Measurements from ENCODE around the gene SMARCC1.

SMARCC1 gene

DNA sequence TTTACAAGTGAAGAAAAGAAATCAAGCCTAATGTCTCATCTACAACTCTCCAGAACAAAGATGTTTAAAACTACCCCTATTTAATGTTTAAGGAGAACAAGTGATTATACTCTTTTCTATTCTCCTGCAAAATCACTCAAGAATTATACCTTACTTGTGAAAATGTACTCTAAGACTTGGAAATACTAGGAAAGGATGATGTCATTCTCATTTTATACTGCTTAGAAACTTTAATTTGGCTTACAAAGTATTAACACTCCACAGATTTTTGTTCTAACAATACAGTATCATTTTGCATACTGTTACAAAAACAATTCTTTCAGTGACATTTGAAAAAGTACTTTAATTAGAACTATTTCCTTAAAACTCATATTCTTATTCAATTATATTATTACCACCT is 89.5 kb downstream of the SMARCC1 start:
- no peak for DNase-seq

GRCh38 chr3:47688488-47688887 is 93.2 kb downstream of the SMARCC1 start:
- DNase-seq, result no peak

DNA sequence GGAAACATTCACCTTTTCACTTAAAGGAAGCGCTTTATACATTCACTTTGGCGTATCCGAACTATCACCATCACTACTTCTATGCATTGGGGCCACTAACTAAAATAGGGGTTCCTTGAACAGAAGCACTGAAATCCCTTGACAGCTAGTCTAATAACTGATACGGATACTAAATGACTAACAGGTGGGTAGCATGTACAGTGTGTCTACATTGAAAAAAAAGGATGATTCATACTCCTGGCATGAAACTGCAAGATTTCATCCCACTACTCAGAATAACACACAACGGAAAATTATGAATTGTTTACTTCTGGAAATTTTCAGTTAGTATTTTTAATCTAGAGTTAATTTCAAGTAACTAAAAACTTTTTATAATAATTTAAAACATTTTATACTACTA is 96.7 kb downstream of the SMARCC1 start:
- no peak for DNase-seq

DNA sequence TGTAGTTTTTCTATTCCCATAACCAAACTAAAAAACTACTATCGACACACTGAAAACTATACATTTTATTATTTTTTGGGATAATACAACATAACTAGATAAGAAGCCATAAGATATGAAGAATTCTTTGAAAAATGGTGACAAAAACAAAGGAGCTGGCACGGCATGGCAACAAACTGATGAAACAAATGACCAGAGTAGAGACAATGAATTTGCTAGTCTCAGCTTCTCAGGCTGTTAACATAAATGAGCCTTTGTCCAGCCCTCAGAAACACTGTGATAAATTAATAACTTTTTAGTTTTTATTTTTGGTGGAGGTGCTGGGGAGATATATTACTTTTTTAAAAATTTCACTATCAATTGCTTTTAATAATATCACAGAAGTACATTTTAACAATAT is 100.7 kb downstream of the SMARCC1 start:
- DNase-seq, result no peak

DNA sequence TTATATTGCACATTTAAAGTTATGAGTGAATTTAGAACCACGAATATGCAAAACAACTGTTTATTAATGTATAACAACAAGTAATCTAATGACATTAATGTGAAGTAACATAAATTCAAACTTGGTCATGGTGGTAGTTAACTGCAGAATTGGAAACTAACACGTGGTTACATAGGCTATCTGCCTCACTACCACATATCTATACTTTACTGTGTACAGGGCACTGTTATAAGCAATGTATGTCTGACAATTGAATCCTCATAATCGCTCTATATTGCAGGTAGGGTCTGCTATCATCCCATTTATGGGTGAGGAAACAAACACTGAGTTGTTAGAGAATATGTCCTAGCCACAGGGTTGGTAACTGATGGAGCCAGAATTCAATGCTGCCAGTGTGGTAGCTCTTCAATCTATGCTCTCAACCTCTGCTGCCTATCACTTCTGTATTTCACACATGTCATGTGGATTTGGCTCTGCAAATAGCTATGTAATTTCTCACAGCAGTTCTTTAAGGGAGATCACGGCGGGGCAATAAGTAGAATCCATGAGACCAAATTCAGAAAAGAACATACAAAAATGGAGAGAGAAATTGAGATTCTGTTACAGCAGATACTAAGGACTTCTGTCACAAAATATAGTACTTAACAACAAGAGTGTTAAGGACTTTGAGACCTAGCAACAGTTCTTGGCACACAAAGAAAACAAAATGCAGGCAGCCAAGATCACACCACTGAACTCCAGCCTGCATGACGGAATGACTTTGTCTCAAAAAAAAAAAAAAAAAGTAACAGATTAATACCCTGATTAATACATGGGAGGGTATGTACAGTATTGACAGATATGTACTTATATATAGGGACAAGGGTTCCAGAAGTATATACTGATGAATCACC is 103.0 kb downstream of the SMARCC1 start:
- no peak for DNase-seq

DNA sequence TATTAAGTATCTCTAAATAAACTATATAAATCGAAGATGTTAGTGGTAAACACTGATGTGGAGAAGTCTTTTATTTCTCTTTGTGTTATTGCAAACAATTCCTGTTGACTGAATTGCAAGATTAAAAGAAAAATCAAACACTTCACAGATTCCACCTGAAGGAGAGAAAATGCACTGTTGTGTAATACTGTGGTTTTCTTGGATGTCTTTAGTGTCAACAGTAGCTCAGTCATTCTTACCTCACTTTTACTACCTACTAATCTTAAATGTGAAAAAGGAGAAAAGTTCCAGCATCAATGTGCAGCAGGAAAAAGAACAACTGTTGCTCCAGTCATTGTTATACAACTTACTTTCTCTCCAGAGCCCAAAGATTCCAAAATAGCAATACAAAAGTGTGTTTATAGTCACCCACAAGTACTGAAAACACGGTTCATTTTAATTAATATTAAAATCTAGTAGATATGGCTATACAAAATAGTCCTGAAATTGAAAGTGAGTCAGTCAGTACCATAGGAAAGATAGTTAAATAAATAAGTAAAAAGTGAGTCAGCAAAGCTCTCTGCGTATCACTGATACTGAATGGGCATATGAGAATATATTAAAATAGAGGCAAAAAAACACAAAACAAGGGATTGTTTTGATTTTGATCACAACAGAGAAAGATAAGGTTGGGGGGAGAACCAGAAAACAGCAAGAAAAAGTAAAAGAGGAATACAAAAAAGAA is 112.5 kb downstream of the SMARCC1 start:
- DNase-seq, result no peak

- DNase-seq, result no peak
Measured at GRCh38 chr3:47666118-47666517, 115.6 kb downstream of the SMARCC1 start.

DNA sequence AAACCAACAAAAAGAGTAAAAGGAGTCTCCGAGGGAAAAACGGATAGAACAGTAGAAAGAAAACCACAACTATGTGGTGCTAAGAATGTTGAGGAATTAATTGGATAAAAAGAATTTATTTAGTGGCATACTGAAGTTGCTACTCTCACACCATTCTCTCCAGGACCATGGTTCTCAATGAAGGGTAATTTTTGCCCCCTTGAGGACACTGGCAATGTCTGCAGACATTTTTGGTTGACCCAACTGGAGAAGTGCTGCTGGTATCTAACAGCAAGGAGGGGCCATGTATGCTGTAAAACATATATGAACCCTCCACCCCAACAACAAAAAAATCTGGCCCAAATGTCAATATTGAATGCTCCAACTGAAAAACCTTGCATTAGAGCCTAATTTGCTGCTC is 117.2 kb downstream of the SMARCC1 start:
- DNase-seq, result no peak

DNA sequence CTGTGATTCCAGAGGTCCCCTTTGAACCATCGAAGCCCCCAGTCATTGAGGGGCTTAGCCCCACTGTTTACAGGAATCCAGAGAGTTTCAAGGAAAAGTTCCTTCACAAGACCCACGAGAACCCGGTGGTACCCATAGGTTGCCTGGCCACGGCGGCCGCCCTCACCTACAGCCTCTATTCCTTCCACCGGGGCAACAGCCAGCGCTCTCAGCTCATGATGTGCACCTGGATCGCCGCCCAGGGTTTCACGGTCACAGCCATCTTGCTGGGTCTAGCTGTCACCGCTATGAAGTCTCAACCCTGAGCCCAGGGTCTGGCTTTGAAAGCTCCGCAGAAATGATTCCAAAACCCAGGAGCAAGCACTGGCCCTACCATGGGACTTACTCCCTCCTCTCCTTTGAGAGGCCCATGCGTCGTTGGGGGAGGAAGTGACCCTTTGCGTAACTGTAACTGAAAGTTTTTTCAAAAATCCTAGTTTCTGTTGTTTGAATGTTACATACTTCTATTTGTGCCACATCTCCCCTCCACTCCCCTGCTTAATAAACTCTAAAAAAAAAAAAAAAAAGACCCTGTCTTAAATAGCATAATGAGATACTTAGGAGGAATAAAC is 118.0 kb downstream of the SMARCC1 start:
- no peak for DNase-seq

GRCh38 chr3:47661121-47661752 is 120.5 kb downstream of the SMARCC1 start:
- DNase-seq, result no peak

DNA sequence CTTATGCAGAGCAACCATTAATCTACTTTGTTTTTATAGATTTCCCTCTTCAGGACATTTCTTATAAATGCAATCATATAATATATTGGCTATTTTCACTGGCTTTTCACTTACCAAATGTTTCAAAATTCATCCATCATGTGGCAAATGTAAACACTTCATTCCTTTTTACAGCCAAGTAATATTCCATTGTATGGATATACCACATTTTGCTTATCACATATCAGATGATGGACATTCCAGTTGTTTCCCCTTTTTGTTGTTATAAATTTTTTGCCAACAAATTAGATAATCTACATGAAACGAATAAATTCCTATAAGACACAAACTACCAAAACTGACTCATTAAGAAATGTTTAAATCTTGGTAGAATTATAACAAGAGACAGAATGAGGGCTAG is 123.2 kb downstream of the SMARCC1 start:
- DNase-seq, result no peak

DNA sequence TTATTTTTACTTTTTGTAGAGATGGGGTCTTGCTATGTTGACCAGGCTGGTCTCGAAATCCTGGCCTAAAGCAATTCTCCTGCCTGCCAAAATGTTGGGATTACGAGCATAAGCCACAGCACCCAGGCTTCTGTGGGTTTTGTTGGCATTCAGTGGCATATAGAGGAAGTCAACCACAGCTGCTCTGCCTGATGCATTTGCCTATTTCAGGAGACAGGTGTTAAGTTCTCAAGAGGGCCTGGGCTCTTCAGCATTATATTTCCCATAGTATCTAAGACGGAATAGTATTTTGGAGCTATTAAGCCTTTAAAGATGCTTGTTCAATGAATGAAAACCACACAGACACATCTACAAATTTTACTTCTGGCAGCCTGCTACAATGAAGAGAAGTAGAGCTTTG is 129.6 kb downstream of the SMARCC1 start:
- DNase-seq, result no peak

DNA sequence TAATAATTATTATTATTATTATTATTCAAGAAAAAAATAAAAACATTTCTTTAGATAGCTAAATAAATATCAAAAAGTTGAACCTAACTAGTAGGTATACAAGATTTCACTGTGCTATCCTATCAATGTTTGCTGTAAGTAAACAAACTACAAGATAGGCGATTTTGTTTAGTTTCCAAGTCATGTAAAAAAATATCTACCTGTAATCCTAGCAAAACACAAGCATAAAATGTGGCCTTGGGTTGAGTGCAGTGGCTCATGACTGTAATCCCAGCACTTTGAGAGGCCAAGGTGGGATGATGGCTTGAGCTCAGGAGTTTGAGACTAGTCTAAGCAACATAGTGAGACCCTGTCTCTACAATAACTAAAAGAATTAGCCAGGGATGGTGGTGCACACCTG is 131.4 kb downstream of the SMARCC1 start:
- DNase-seq, result no peak

DNA sequence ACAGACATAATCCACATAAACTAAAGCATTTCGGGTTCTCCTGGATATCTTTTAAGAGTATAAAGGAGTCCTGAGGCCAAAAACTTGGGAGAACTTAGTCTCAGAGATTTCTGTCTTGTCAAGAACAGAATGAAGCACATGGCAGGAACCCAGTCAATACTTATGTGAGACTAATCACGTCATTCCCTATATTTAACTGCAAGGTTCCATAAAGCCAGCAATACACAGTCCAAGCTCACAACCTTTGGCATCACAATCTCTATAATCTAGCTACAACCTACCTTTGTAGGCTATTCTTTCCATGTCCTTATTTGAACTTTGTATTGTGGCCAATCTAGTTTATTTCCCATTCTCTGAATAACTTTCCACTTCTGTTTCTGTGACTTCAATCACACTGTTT is 134.1 kb downstream of the SMARCC1 start:
- no peak for DNase-seq

DNA sequence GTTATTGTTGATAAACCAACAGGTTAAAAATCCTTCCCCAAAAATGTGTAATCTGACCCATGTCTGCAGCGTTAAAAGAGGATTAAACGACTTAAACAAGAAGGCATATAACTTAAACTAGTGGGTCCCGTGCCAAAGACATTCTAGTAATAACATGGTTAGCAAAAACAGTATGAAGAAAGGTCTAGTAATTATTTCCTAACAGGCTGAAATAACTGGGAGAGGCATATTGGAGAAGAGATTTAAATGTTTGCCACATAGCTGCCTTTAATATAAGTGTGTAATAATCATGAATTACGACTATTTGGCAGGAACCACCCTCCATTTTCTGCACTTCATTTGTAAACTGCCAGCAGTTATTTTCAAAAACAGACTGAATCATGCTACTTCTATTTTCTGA is 135.3 kb downstream of the SMARCC1 start:
- no peak for DNase-seq

GRCh38 chr3:47645551-47645950 is 136.1 kb downstream of the SMARCC1 start:
- no peak for DNase-seq

- no peak for DNase-seq
Measured at GRCh38 chr3:47643092-47643491, 138.6 kb downstream of the SMARCC1 start.

DNA sequence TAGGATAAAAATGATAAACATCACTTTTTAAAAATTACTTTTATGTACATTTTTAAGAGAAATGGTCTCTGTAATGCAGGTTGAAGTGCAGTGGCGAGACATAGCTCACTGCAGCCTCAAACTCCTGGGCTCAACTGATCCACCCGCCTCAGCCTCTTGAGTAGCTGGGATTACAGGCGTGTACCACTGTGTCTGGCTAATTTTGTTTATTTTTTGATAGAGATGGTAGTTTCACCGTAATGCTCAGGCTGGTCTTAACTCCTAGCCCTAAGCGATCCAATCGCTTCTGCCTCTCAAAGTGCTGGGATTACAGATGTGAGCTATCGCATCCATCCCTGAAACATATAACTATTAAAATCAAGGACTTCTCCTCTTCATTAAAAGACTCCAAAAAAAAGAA is 140.0 kb downstream of the SMARCC1 start:
- DNase-seq, result no peak

- DNase-seq, result no peak
Measured at GRCh38 chr3:47636921-47637320, 144.8 kb downstream of the SMARCC1 start.

GRCh38 chr3:47636225-47636624 is 145.5 kb downstream of the SMARCC1 start:
- no peak for DNase-seq

DNA sequence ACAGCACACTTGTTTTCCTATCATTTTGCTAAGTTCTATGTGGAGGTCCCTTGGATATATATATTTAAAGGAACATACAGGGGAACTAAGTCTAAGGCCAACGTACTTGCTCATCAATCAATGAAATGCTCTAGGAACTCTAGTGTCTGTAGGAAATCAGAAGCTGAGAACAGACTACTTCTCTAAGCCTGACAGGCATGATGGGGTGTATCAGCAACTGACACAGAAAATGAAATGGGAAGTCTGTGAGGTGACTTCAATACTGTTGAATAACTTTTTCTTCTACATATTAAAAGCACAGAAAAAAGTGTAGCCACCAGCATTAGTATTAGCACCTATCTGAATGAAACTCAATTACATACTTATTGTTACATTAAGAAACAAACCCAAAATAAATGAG is 146.2 kb downstream of the SMARCC1 start:
- DNase-seq, result no peak

DNA sequence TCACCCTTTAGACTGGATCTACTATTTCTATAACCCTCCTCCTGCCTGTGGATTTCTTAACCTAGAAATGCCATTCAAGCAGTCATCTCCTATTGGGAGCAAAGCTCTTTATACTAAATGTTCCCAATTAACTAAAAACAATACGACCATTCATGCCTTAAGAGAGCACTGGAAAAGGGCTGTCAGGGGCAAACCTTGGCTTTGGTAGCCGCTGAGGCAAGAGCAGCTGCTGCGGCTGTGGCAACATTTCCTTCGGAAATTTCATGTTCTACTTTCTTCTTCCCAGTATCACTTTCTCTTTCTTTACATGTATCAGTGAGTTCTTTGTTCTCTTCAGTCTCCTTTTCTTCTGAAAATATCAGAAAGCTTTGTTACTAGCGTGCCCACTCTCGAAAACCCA is 146.7 kb downstream of the SMARCC1 start:
- no peak for DNase-seq

DNA sequence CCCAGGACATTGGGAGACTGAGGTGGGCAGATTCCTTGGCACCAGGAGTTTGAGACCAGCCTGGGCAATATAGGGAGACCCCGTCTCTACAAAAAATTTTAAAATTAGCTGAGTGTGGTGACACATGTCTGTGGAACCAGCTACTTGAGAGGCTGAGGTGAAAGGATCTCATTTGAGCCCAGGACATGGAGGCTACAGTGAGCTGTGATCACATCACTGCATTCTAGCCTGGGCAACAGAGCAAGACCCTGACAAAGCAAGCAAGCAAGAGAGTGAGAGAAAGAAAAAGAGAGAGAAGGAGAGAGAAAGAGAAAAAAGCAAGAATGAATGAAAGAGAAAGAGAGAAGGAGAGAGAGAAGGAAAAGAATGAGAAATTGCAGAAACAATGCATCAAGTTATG is 150.9 kb downstream of the SMARCC1 start:
- no peak for DNase-seq

Data from central memory CD4-positive, alpha-beta T cell (primary cell).